HG03378 (cell line): ENCODE measurements around the gene KCTD12.

ENCODE experiments used
- ATAC-seq: cut with Tn5 transposase; IDR thresholded peaks from one replicate; pipeline ENCODE4 v1.9.1; 2021; ENCODE audit warnings: mild to moderate bottlenecking, moderate library complexity; ENCODE audit not compliant: unreplicated experiment

Gene KCTD12

DNA sequence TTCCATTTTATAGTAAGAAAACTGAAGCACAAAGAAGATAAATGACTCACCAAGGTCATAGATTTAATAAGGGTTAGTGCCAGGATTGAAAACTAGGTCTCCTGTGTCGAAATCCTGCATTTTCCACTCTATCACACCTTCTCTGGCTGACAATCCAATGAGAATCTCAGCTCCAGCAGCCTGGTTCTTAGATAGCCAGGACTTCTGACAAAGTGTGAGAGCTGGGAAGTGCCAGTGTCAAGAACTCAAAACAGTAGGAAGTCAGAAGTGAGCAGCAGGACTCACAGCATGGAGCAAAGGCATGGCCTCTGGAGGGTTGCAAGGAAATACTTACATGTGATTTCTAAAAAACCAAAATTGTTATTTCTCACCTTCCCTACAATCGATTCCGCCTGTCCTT is 24.3 kb downstream of the KCTD12 start:
- ATAC-seq, result no peak

DNA sequence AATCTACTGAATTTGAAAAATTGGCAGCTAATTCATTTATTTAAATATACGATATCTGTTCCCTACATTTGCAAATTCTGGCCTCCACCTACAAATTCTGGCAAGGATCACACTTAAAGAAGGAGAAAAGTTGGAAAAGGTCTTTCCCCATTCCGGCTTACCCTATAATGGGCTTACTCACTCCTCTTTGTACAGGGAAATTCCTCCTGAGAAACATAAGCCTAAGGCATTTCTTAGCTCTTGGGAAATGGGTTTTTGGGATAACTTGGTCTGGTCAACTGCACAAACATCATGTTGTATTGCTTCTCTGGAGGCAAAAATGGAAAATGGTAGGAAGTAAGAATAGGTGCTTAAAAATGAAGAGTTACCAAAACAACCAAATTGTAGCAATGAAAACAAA is 25.5 kb downstream of the KCTD12 start:
- ATAC-seq, result no peak

DNA sequence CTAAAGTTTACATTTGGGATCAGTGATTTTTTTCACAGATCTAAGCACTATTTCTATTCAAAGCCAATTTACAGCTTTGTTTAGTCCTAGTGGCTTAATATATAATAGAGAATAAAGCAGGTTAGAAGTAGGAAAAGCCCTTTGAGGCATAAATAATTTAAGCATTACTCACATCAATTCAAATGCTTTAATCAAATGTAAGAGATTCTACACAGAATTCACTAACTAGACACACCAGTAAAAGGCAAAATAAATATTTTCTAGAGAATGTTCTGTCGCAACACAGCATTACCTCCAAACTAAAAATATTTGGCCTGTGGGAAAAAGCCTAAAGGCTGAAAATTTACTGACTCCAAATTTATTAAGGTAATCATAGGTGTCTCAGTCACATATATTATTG is 31.3 kb downstream of the KCTD12 start:
- ATAC-seq, result no peak

DNA sequence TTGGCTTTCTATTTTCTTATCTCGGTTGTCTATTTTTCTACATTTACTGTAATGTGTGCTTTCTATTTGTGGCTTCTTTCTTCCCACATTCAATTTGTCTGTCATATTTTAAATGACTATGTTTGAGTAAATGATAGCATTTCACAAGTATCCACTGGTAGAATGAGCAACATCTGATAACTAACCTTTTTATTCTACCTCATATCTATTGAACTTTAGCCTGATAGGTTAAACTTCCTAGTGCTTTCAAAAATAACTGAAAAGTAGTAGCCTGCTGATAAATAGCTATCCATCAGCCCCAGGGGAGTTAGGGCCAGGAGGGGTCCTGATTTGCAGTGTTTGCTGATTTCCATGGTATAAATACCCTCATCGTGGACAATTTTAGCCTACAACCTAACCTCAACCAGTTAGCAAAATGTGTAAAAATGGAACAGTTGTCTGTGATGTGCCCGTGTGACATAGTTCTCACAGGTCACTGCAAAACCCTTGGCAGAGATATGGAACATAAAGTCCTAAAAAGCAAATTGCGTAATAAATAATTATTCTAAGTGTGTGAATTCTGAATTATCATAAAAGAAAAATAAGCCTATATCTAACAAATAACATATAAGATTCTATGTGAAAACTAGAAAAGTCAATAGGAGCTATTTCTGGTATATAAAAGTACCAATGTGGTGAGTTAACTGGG is 32.1 kb downstream of the KCTD12 start:
- ATAC-seq, result no peak

DNA sequence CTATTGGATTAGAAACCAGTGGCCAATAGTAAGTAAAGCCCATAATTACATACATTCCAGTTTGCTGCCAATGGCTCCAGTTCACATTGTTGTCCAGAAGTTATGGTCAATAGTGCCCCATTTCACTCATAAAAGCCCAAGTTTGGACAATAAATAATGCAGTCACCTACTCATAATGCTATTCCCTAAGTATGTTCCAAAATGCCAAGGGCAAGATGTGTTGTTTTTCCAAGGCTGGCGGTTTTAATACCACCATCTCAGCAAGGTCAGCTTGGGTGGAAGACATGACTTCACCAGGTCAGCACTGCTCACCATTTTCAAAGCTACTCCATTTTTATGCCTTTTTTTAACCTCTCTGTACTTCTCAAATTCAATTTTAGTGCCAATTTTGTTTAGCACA is 32.7 kb downstream of the KCTD12 start:
- ATAC-seq, result no peak

DNA sequence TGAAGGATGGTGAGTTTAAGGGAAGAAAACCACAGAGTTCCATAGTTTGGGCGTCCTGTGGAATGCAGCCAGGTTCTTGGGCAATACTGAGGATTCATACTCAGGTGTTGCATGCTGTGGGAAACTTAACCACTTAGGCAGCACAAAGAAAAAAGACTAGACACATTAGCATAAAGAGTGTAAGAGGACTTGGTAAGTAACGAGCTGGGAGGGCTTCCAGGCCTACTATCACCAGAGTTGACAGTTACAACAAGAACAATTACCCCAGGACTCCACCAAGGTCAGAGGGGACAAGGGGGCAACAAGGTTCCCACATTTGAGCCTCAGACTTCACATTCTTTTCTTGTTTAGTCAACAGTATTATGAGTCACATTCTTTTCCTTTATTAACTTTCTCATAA is 33.2 kb downstream of the KCTD12 start:
- ATAC-seq, result no peak

DNA sequence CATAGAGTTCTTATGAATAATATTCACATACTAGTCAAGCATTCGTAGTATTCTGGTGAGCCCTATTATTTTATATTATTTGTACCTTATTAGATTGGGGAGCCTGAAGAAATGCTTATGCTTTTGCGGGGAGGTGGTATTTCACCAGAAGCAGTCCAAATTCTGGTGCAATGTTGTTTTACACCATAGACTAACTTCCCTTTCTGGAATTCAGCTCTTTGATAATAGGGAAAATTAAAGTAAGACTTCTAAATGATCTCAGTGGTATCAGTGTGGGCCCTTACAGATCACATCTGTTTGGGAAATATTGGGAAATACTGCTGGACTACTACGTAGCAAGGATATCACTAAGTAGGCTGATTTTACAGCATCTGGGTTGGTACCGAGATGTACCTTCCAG is 34.2 kb downstream of the KCTD12 start:
- ATAC-seq, result no peak

DNA sequence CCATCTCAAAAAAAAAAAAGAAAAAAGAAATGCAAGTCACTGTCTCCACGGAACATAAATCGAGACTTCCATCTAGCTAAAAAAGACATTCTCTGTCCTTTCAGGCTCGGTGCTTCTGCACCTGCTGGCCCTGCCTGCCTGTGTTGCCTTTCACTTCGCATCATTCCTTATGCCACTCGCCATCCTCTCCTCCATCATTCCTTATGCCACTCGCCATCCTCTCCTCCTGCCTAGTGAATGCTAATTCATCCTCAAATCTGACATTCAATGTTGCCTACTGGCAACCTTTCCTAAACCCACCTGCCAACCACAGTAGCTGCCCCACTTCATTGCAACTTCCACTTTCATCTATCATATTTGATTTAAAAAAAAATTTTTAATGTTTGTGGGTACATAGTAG is 36.7 kb downstream of the KCTD12 start:
- no peak for ATAC-seq

DNA sequence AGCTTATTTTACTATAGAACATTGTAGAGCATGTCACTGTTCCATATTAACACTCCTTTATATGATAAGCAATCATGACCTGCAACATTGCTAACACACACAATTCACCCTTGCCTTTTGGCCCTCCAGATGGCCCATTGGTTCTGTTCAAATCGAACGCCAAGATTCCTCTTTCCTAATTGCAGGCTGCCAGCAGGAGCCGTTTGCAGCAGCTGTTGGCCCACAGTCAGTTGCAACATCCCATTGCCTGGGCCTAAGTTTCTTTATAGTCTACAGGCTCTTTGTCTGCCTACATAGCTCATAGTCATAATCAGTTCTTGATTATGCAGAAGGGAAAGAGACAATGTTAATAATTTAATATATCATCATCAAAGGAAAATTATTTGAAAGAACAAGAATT is 37.6 kb downstream of the KCTD12 start:
- no peak for ATAC-seq

DNA sequence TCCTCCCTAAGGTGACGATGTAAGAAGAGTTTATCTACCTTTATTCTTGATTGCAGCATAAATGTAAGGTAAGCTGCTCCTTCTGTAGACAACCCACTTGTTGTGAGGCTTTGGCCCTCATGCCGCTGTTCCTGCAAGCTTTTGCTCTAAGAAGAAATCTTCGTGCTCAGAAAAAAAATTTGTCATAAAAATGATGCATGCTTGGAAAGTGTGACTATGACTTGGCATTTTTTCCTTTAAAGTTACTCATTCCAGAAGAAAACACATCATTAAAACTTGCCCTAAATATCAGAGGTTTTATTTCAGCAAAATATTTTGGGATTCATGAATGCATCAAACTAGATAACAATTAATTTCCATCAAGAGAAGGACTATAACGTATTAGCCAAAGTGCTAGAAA is 39.8 kb downstream of the KCTD12 start:
- ATAC-seq, result no peak

DNA sequence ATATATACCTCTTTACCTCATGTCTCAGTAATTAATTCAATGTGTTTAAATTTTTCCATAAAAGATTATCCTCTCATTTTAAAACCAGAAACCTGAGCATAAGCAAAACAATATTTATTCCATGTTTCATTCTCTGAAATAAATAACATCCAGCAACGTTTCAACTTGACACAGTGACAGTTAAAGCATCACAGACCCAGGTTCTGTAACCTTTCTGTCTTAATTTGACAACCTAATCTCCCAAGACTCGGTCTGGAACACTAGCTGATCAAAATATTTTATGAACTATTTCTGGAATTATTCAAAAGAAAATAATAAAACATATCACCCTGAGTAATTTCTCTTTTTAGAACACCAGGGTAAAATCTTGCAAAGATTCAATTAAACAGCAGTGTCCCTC is 40.3 kb downstream of the KCTD12 start:
- ATAC-seq, result no peak

DNA sequence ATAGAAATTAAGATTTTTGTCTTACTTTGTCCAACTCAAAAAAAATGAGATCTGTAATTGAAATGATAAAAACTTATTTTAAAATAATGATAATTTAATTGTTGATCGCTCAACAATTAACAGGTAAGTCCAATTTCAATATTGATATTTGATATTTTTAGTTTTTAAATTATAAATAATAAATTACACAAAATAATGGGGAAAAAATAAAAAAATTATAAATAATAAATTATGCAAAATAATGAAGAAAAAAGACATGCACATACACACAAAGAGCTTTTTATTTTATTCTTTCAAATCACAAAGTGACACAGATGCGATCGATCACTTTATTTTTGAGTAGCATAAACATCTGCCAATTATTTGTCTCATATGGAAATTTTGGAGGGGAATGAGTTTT is 40.8 kb downstream of the KCTD12 start:
- ATAC-seq, result no peak

DNA sequence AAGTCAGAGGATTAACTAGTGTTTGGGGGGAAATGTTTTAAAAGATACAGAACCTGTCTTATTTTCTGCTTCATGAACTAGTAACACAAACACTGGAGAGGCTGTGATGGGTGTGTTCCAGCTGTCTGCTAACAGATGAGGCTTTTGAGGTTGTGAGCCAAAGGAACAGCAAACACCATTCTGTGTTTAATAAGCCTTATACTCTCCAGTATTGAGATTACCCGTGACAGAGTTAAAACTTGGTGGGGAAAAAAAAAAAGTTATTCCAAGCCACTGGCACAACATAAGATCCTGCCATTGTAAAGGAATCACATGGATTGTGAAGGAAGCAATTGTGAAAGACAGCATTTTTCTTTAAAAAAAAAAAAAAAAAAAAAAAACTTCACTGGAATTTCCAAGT is 48.4 kb downstream of the KCTD12 start:
- no peak for ATAC-seq

DNA sequence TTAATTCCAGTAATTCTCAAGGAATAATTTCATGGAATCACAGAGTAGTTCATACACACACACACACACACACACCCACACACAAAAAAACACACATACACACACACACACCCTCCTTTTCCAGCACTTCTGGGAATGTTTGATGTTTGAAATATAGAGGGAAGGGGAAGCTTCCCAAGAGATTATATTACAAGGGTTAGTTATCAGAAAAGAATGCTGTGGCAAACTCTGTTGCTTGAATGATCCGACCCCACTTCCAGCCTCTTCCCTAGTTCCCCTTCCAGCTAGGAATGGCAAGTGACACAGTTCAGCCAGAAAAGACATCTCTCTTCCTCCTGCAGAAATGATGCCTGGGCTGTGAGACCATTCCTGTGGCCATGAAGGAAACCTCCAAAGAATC is 49.9 kb downstream of the KCTD12 start:
- no peak for ATAC-seq

DNA sequence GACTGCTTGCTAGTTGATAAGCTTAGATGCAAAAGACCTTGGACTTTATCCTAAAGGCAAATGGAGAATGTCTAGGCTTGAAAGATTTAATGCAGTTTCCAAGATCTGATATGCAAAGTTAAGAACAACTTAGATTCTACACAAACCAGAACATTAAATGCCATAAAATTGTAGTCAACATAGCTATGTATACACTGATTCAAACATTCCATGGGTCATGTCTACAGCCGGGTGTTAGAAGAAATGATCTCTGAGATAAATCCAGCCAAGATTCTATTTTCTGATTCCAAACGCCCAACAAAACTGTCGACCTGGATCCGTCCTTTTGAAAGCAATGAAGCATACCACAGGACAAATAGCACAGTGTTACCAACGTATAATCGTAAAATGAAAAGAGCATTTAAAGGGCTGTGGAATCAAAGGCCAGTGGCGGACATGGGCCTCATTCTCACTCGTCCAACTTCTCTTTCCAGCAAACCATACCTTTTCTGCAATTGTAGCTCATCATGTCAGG is 52.7 kb downstream of the KCTD12 start:
- no peak for ATAC-seq

DNA sequence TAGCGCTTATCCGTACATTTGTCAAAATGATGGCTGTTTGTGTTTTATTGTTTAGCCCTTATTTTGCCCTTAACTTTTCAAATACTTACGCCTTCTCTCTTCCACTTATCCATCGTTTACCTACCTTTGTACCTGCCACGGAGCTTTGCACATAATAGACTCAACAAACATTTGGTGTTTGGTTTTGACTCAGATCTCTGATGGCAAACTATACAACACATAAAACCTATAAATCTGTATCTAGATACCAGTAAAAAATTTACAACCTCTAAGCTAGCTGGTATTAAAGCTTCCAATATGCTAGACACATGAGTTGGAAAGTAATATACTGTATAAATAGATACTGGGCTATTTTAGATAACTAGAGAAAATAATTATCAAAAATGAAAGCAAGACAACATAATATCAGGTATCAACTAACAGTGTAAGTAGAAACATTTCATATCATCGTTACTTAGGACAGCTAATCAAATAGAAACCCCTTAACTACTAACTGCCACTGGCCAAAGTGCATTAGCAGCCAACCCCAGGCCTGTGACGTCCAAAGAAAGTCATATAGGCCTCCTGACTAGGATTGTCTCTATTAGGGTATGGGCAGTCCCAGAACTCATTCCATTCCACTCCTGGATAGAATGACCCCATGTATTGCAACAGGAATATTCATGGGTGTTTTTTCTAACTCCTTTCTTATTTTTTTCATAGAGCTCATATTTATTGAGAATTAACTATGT is 53.8 kb downstream of the KCTD12 start:
- no peak for ATAC-seq

DNA sequence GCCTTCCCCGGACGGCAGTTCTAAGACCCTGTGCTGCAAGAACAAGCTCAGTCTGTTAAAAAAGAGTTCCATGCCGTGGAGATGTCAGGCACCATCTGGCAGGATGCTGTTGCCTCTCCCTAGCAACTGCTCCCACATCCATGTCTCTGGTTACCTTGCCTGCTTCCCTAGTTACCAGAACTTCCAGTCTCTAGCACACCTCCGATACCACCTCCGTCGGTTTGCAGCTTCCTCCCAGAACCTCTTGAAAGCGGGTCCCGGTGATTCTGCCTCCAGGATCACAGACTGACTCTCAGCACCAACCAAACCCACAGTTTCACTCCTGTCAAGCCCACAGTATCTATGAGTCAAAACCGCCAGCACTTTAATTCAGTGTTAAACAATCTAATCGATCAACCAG is 55.4 kb downstream of the KCTD12 start:
- ATAC-seq, result no peak
